PFSK-1 (cell line): ENCODE measurements around the gene CDPF1.

Experiments
- POLR2AphosphoS5 ChIP-seq: IDR thresholded peaks from 2 replicates; pipeline ENCODE4 v1.6.1; 2012; ENCODE audit warnings: low read depth, mild to moderate bottlenecking, control low read depth, low read length, moderate library complexity
- TF ChIP-seq, protein P1 (sequence below), 2 experiments: IDR thresholded peaks; 2 replicates each; pipeline versions ENCODE4 v1.6.1 to v1.8.0; 2011 to 2012; ENCODE audit warnings: low read depth in 2 of 2, low read length in 2 of 2, control low read depth in 1 of 2, inconsistent platforms in 1 of 2, mild to moderate bottlenecking in 1 of 2, moderate library complexity in 1 of 2; ENCODE audit not compliant: insufficient read depth in 1 of 2

GRCh38 chr22:46230262-46230901 lies 19.7 kb downstream of the CDPF1 start:
- TF ChIP-seq, protein P1, sequence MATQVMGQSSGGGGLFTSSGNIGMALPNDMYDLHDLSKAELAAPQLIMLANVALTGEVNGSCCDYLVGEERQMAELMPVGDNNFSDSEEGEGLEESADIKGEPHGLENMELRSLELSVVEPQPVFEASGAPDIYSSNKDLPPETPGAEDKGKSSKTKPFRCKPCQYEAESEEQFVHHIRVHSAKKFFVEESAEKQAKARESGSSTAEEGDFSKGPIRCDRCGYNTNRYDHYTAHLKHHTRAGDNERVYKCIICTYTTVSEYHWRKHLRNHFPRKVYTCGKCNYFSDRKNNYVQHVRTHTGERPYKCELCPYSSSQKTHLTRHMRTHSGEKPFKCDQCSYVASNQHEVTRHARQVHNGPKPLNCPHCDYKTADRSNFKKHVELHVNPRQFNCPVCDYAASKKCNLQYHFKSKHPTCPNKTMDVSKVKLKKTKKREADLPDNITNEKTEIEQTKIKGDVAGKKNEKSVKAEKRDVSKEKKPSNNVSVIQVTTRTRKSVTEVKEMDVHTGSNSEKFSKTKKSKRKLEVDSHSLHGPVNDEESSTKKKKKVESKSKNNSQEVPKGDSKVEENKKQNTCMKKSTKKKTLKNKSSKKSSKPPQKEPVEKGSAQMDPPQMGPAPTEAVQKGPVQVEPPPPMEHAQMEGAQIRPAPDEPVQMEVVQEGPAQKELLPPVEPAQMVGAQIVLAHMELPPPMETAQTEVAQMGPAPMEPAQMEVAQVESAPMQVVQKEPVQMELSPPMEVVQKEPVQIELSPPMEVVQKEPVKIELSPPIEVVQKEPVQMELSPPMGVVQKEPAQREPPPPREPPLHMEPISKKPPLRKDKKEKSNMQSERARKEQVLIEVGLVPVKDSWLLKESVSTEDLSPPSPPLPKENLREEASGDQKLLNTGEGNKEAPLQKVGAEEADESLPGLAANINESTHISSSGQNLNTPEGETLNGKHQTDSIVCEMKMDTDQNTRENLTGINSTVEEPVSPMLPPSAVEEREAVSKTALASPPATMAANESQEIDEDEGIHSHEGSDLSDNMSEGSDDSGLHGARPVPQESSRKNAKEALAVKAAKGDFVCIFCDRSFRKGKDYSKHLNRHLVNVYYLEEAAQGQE (IDR thresholded peaks at IDR 0.05; ENCODE audit: insufficient read depth in 1 of 2, low read depth in 2 of 2, low read length in 2 of 2): no peak
- TF ChIP-seq POLR2AphosphoS5: no peak
